ENCODE results near the gene DOCK1. TPM values are rescaled to one million over a fixed set of nuclear protein-coding genes. Genes with fewer than 3 reads are reported as not detected.

Gene DOCK1
- total RNA-seq, 1 experiment from 2014 or later = 82.2 TPM

DNA sequence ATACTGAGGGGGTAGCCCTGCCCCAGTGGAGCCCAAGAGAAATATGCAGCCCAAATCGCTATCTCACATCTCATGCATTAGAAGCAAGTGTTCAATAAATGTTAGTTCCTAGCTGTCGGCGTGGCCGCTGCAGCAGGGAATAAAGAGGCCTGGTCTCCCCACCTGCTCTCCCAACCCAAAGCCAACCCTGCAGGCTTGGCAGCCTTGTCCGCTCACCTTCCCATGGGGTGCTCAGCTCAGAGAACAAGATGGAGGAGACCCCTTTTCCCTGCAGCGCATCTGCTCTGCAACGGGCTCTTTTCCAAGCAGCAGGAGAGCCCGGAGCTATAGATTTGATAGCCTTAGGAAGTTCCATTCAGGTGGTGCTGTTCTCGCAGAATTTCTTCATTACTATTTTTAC is 12.0 kb upstream of the DOCK1 start:
- CTCF ChIA-PET = no interaction called here
- H3K36me3 ChIP-seq (ENCODE audit: control insufficient read depth, insufficient read depth, low read length) = no peaks in the 10 kb centered on the region
- Mint-ChIP-seq H3K27me3 (ENCODE audit: insufficient read depth, unreplicated experiment) (no peaks in the 10 kb centered on the region), H3K4me3 (ENCODE audit: unreplicated experiment) (no peak overlapping the region), H3K4me1 (ENCODE audit: low read depth, unreplicated experiment) (no peaks in the 10 kb centered on the region), H3K27ac (ENCODE audit: unreplicated experiment) (no peak overlapping the region), H3K36me3 (ENCODE audit: insufficient read depth, unreplicated experiment) (no peaks in the 10 kb centered on the region), H3K9me3 (ENCODE audit: unreplicated experiment) (no peaks in the 10 kb centered on the region)
- no TSS peak for BruUV-seq (replicated peaks)
- H3K4me3 ChIP-seq (ENCODE audit: low read depth, low read length) = no peak overlapping the region
- TF ChIP-seq, protein P1, sequence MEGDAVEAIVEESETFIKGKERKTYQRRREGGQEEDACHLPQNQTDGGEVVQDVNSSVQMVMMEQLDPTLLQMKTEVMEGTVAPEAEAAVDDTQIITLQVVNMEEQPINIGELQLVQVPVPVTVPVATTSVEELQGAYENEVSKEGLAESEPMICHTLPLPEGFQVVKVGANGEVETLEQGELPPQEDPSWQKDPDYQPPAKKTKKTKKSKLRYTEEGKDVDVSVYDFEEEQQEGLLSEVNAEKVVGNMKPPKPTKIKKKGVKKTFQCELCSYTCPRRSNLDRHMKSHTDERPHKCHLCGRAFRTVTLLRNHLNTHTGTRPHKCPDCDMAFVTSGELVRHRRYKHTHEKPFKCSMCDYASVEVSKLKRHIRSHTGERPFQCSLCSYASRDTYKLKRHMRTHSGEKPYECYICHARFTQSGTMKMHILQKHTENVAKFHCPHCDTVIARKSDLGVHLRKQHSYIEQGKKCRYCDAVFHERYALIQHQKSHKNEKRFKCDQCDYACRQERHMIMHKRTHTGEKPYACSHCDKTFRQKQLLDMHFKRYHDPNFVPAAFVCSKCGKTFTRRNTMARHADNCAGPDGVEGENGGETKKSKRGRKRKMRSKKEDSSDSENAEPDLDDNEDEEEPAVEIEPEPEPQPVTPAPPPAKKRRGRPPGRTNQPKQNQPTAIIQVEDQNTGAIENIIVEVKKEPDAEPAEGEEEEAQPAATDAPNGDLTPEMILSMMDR (IDR thresholded peaks at IDR 0.05; ENCODE audit: insufficient read depth in 1 of 2, low read depth in 1 of 2, low read length in 1 of 2, severe bottlenecking in 1 of 2, unreplicated experiment in 1 of 2) = no peak
- DNase-seq = no peak
- intact Hi-C loops (cut with micrococcal nuclease; ENCODE audit: unreplicated experiment) = no loop called here
- POLR2A ChIA-PET = no interaction called here
- no peaks in the 10 kb centered on the region for H3K27me3 ChIP-seq (replicated peaks; ENCODE audit: control insufficient read depth, insufficient read depth, low read length)
- H3K4me1 ChIP-seq = no peaks in the 10 kb centered on the region
- H3K9me3 ChIP-seq = no peaks in the 10 kb centered on the region

GRCh38 chr10:126893841-126894240 is 11.4 kb upstream of the DOCK1 start:
- no peak for DNase-seq
- Histone ChIP-seq H3K36me3 (ENCODE audit: control insufficient read depth, insufficient read depth, low read length) (no peaks in the 10 kb centered on the region), H3K4me3 (ENCODE audit: low read depth, low read length) (no peak overlapping the region), H3K27me3 (replicated peaks; ENCODE audit: control insufficient read depth, insufficient read depth, low read length) (no peaks in the 10 kb centered on the region), H3K4me1 (no peaks in the 10 kb centered on the region), H3K9me3 (no peaks in the 10 kb centered on the region; the same call in 1 of the 2 replicates)
- no TSS peak for BruUV-seq (replicated peaks)
- TF ChIP-seq, protein P1 (IDR thresholded peaks at IDR 0.05; ENCODE audit: insufficient read depth in 1 of 2, low read depth in 1 of 2, low read length in 1 of 2, severe bottlenecking in 1 of 2, unreplicated experiment in 1 of 2) = no peak
- no peak overlapping the region for H3K27ac Mint-ChIP-seq (ENCODE audit: unreplicated experiment)
- ChIA-PET POLR2A (no interaction called here), CTCF (no interaction called here)
- no peaks in the 10 kb centered on the region for H3K4me1 Mint-ChIP-seq (ENCODE audit: low read depth, unreplicated experiment)
- intact Hi-C loops (cut with micrococcal nuclease; ENCODE audit: unreplicated experiment) = no loop called here
- H3K9me3 Mint-ChIP-seq (ENCODE audit: unreplicated experiment) = no peaks in the 10 kb centered on the region
- no peaks in the 10 kb centered on the region for H3K27me3 Mint-ChIP-seq (ENCODE audit: insufficient read depth, unreplicated experiment)
- no peak overlapping the region for H3K4me3 Mint-ChIP-seq (ENCODE audit: unreplicated experiment)
- H3K36me3 Mint-ChIP-seq (ENCODE audit: insufficient read depth, unreplicated experiment) = no peaks in the 10 kb centered on the region

DNA sequence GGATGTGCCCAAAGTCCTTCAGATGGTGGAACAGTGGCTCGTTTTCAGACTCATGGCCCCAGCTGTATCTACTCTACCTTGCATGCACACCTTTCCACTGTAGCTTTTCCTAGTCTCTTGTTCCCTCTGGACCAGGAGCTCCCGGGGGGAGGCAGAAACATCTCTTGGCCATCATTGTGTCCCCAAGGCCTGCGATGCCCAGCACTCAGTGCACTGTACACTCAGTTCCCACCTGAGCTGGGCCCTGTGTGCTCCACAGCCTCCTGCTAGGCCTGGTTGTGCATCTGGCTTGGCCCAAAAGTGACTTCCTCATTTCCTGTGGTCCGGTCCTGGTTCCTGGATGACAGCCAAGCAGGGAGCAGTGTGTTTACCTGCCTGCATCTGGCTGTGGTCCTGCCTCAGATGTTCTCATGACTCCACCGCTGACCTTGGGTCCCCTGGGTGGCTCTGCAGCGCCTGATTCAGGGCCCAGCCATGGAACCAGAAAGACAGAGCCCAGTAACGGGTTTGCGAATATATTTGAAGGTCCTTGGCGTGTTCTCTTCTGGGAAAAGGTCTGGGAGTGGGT is 9.9 kb upstream of the DOCK1 start:
- Mint-ChIP-seq H3K4me1 (ENCODE audit: low read depth, unreplicated experiment) (no peaks in the 10 kb centered on the region), H3K36me3 (ENCODE audit: insufficient read depth, unreplicated experiment) (no peaks in the 10 kb centered on the region), H3K9me3 (ENCODE audit: unreplicated experiment) (no peaks in the 10 kb centered on the region), H3K27me3 (ENCODE audit: insufficient read depth, unreplicated experiment) (no peaks in the 10 kb centered on the region), H3K27ac (ENCODE audit: unreplicated experiment) (no peak overlapping the region), H3K4me3 (ENCODE audit: unreplicated experiment) (no peak overlapping the region)
- no peaks in the 10 kb centered on the region for H3K4me1 ChIP-seq
- ChIA-PET CTCF (no interaction called here), POLR2A (no interaction called here)
- DNase-seq = no peak
- BruUV-seq (replicated peaks) = no TSS peak
- H3K27me3 ChIP-seq (replicated peaks; ENCODE audit: control insufficient read depth, insufficient read depth, low read length) = no peaks in the 10 kb centered on the region
- intact Hi-C loops (cut with micrococcal nuclease; ENCODE audit: unreplicated experiment) = no loop called here
- TF ChIP-seq, protein P1 (IDR thresholded peaks at IDR 0.05; ENCODE audit: insufficient read depth in 1 of 2, low read depth in 1 of 2, low read length in 1 of 2, severe bottlenecking in 1 of 2, unreplicated experiment in 1 of 2) = no peak
- no peak overlapping the region for H3K4me3 ChIP-seq (ENCODE audit: low read depth, low read length)
- H3K9me3 ChIP-seq = no peaks in the 10 kb centered on the region; the same call in 1 of the 2 replicates
- H3K36me3 ChIP-seq (ENCODE audit: control insufficient read depth, insufficient read depth, low read length) = no peaks in the 10 kb centered on the region
